GM12873 (cell line): ENCODE results near the gene GALNT12.

Experiments
- CTCF ChIP-seq: IDR thresholded peaks from 2 replicates; pipeline ENCODE4 v1.5.1; 2012; ENCODE audit warnings: low read depth, mild to moderate bottlenecking, moderate library complexity, low read length, control low read depth; ENCODE audit not compliant: insufficient read depth; ENCODE audit errors: missing control alignments

Gene GALNT12

GRCh38 chr9:98798254-98798653, 9.2 kb upstream of the GALNT12 start:
- TF ChIP-seq CTCF = no peak

- no peak for TF ChIP-seq CTCF
Observed at GRCh38 chr9:98801561-98801960, 5.9 kb upstream of the GALNT12 start.

- no peak for TF ChIP-seq CTCF
Observed at GRCh38 chr9:98801969-98802371, 5.5 kb upstream of the GALNT12 start.

- TF ChIP-seq CTCF = no peak
Observed at GRCh38 chr9:98804083-98804482, 3.4 kb upstream of the GALNT12 start.

GRCh38 chr9:98805506-98806272, 1.8 kb upstream of the GALNT12 start:
- no peak for TF ChIP-seq CTCF

- no peak for TF ChIP-seq CTCF
Observed at GRCh38 chr9:98806394-98807035, 955 bp upstream of the GALNT12 start.

GRCh38 chr9:98807814-98808195, 335 bp downstream of the GALNT12 start:
- no peak for TF ChIP-seq CTCF
